ENCODE measurements around the gene MMP25. TPM values are rescaled to one million over a fixed set of nuclear protein-coding genes. Genes with fewer than 3 reads are reported as not detected.
A peak's percentile ranks its signal among the peaks of the same experiment; 100 is the strongest.

Gene MMP25
- total and polyA plus RNA-seq, 9 of the 15 experiments (the other 6 are each of a cell fraction or from before 2014, with no cell fraction given), result 0.03 to 0.04 TPM; not detected in 7

DNA sequence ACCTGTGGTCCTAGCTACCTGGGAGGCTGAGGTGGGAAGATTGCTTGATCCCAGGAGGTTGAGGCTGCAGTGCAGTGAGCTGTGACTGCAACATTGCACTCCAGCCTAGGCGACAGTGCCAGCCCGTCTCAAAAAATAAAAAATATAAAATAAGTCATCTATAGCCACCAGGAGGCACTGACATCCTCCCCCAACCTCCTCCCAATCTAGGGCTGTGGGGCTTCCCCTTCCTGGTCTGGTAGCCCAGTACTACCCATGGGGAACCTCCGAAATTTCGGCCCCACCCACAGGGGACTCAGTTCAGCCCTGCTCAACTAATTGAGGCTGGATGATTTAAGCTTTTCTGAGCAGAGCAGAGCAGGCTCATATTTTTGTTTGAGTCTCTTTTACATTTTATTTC lies 49.5 kb downstream of the MMP25 start:
- peaks cover 14 to 32% of the 10 kb centered on the region in 2 experiments for H3K4me1 ChIP-seq (replicated peaks in 1 of 2; ENCODE audit: control insufficient read depth in 2 of 2, insufficient read depth in 2 of 2, low read length in 2 of 2)
- no peak overlapping the region for H3K4me2 ChIP-seq (ENCODE audit: insufficient read depth, low read length)
- 1% methylated on average over 4 of the region's 4 CpGs for WGBS (ENCODE audit: insufficient coverage, low coverage, missing lambda C conversion rate)
- TF ChIP-seq MAZ (CRISPR knock-in tag; conservative IDR thresholded peaks at IDR 0.05 in 1 of 2, IDR thresholded peaks at IDR 0.05 in 1 of 2) (peak in 1 of 2 experiments; percentile 59; a peak in 2 of 4 replicates), CTCF (IDR thresholded peaks at IDR 0.05 in 2 of 3, conservative IDR thresholded peaks at IDR 0.05 in 1 of 3; ENCODE audit: insufficient read depth in 2 of 3, low read depth in 1 of 3, low read length in 3 of 3) (peak; percentile 65 to 67 (median 66)), ELF1 (tag; IDR thresholded peaks at IDR 0.05) (peak; percentile 60; the same call in 1 of the 2 replicates), CHD4 (IDR thresholded peaks at IDR 0.05; ENCODE audit: insufficient read depth, insufficient replicate concordance, low read depth, low read length, poor library complexity, severe bottlenecking) (no peak), CBX8 (IDR thresholded peaks at IDR 0.05; ENCODE audit: borderline replicate concordance, extremely low read depth, low read depth, low read length, poor library complexity, severe bottlenecking) (no peak), TRIM24 (IDR thresholded peaks at IDR 0.05) (no peak), NCOA1 (IDR thresholded peaks at IDR 0.05; ENCODE audit: low read depth) (no peak)
- TF ChIP-seq, protein P1, sequence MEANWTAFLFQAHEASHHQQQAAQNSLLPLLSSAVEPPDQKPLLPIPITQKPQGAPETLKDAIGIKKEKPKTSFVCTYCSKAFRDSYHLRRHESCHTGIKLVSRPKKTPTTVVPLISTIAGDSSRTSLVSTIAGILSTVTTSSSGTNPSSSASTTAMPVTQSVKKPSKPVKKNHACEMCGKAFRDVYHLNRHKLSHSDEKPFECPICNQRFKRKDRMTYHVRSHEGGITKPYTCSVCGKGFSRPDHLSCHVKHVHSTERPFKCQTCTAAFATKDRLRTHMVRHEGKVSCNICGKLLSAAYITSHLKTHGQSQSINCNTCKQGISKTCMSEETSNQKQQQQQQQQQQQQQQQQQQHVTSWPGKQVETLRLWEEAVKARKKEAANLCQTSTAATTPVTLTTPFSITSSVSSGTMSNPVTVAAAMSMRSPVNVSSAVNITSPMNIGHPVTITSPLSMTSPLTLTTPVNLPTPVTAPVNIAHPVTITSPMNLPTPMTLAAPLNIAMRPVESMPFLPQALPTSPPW (CRISPR knock-in tag; IDR thresholded peaks at IDR 0.05), result peak; percentile 41; the same call in 1 of the 2 replicates
- TF ChIP-seq, protein P2, sequence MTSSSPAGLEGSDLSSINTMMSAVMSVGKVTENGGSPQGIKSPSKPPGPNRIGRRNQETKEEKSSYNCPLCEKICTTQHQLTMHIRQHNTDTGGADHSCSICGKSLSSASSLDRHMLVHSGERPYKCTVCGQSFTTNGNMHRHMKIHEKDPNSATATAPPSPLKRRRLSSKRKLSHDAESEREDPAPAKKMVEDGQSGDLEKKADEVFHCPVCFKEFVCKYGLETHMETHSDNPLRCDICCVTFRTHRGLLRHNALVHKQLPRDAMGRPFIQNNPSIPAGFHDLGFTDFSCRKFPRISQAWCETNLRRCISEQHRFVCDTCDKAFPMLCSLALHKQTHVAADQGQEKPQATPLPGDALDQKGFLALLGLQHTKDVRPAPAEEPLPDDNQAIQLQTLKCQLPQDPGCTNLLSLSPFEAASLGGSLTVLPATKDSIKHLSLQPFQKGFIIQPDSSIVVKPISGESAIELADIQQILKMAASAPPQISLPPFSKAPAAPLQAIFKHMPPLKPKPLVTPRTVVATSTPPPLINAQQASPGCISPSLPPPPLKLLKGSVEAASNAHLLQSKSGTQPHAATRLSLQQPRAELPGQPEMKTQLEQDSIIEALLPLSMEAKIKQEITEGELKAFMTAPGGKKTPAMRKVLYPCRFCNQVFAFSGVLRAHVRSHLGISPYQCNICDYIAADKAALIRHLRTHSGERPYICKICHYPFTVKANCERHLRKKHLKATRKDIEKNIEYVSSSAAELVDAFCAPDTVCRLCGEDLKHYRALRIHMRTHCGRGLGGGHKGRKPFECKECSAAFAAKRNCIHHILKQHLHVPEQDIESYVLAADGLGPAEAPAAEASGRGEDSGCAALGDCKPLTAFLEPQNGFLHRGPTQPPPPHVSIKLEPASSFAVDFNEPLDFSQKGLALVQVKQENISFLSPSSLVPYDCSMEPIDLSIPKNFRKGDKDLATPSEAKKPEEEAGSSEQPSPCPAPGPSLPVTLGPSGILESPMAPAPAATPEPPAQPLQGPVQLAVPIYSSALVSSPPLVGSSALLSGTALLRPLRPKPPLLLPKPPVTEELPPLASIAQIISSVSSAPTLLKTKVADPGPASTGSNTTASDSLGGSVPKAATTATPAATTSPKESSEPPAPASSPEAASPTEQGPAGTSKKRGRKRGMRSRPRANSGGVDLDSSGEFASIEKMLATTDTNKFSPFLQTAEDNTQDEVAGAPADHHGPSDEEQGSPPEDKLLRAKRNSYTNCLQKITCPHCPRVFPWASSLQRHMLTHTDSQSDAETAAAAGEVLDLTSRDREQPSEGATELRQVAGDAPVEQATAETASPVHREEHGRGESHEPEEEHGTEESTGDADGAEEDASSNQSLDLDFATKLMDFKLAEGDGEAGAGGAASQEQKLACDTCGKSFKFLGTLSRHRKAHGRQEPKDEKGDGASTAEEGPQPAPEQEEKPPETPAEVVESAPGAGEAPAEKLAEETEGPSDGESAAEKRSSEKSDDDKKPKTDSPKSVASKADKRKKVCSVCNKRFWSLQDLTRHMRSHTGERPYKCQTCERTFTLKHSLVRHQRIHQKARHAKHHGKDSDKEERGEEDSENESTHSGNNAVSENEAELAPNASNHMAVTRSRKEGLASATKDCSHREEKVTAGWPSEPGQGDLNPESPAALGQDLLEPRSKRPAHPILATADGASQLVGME (CRISPR knock-in tag; IDR thresholded peaks at IDR 0.05), result no peak

More for the DNA sequence above, 49.5 kb downstream of the MMP25 start:
- ChIA-PET POLR2A (interaction anchor here (0.7 kb wide), 1 partner anchor 48 kb away, joined by 4 read pairs; no protein-coding TSS in a partner anchor), CTCF (ENCODE audit: low intra/inter-chr PET ratio) (interaction anchor here (0.9 to 1.3 kb wide), 2 partner anchors 28 to 34 kb away, joined by 3 to 10 read pairs; no protein-coding TSS in a partner anchor)
- BruUV-seq (replicated peaks), result no TSS peak
- peak overlapping the region in 1 of 2 experiments; percentile 55; a peak in 1 of 4 replicates for H3K9ac ChIP-seq (ENCODE audit: insufficient read depth in 1 of 2, low read depth in 2 of 2, low read length in 2 of 2)
- no peak overlapping the region for H3K27ac ChIP-seq (ENCODE audit: extremely low read depth, low read depth, low read length)
- H3K79me2 ChIP-seq (ENCODE audit: control insufficient read depth, insufficient read depth, low read length), result no peaks in the 10 kb centered on the region
- ATAC-seq, result peak; percentile 55
- intact Hi-C loops (cut with micrococcal nuclease) (loop anchor here (2.0 kb wide), 1 partner anchor 29 kb away; no protein-coding TSS in a partner anchor), in situ Hi-C loops (cut with MboI) (no loop called here)
- no peaks in the 10 kb centered on the region for H3K9me3 ChIP-seq (replicated peaks; ENCODE audit: control insufficient read depth, insufficient read depth, low read depth, low read length)
- H3K4me3 ChIP-seq, result no peak overlapping the region
- H3K36me3 ChIP-seq (ENCODE audit: control insufficient read depth, insufficient read depth, low read length), result no peaks in the 10 kb centered on the region
- H3K27me3 ChIP-seq (ENCODE audit: control insufficient read depth in 2 of 2, insufficient read depth in 2 of 2, low read length in 2 of 2), result peaks cover 2 to 11% of the 10 kb centered on the region in 2 experiments; a peak in 2 of 5 replicates
- no peaks in the 10 kb centered on the region for H3K9me1 ChIP-seq (ENCODE audit: control insufficient read depth, insufficient read depth, low read length)
- FAIRE-seq, result no peak
- peak; percentile 54 to 69 (median 62) for DNase-seq (ENCODE audit: extremely low read depth in 1 of 4, low spot score in 3 of 4)
- H4K20me1 ChIP-seq (replicated peaks; ENCODE audit: control insufficient read depth, insufficient read depth, low read length), result no peaks in the 10 kb centered on the region
- peak overlapping the region; percentile 68 for H2AFZ ChIP-seq (ENCODE audit: low read depth, low read length)

Measured in K562 (cell line).